ENCODE measurements around the gene FBXO10.

- TF ChIP-seq CTCF (conservative IDR thresholded peaks at IDR 0.05; ENCODE audit: low read length) (no peak), EZH2phosphoT487 (IDR thresholded peaks at IDR 0.05; ENCODE audit: borderline replicate concordance, low read depth, low read length) (no peak)
Observed at GRCh38 chr9:37468620-37469019, 107.6 kb downstream of the FBXO10 start.
